ENCODE measurements around the gene NUDT22.
A peak's percentile ranks its signal among the peaks of the same experiment; 100 is the strongest.

Gene NUDT22, protein sequence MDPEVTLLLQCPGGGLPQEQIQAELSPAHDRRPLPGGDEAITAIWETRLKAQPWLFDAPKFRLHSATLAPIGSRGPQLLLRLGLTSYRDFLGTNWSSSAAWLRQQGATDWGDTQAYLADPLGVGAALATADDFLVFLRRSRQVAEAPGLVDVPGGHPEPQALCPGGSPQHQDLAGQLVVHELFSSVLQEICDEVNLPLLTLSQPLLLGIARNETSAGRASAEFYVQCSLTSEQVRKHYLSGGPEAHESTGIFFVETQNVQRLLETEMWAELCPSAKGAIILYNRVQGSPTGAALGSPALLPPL

DNA sequence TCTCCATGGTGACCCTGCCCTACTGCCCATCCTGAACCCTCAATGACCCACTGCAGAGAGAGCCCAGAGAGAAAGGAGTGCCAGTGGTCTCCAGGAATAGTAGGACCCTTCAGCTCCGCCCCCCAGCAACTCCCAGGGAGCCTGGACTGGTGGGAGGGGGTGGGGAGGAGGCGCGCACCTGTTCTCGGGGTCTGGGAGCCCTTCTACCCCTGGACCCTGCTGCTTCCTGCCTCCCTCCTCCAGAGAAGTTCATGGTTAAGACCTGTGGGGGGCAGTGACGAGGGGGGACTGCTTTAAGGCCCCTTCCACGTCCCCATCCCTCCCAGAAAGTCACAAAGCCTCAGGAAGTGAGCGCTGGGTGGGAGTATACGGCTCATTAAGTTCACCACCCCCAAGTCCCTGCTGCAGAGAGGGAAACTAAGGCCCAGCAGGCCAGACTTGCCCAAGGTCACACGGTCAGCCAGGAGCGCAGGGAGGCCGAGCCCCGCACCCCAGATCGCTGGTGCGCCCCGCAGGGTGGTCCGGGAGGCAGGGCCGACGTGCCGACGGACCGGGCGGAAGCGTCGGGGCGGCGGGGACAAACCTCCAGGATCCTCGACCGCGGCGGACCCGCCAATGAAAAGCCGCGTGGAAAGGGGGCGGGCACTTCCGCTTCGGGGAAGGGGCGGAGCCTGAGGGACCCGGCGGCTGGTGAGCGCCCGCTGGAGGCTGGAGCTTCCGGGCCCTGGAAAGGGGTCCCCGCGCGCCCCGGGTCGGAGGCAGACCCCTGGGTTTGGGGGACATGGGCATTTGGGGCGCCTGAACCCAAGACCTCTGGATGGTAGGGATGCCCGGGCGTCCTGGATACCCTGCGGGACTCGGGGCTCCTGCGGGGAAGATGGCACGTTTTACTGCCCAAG, at the start of gene NUDT22, which contains the start of gene TRPT1:
NUDT22 (plus strand) TSS at position 667 of the 899 bp plus-strand sequence. CDS start 379 bp downstream, outside the sequence.
TRPT1 (minus strand) TSS at position 579 of the 899 bp plus-strand sequence; CDS start at position 253, 326 bp downstream.
- peak; percentile 94 for DNase-seq (ENCODE audit: low read depth)

DNA sequence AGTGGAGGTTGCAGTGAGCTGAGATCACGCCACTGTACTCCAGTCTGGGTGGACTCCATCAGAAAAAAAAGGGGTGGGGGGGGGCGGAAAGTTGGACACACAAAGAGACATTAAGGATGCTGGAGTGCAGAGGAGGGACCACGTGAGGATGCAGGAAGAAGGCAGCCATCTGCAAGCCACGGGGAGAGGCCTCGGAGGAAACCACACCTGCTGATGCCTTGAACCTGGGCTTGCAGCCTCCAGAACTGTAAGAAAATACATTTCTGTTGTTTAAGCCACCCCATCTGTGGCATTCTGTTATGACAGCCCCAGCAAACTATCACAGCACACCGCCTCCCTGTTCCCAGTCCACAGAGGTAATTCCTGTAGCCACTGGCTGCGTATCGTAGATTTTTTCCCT, 49.3 kb upstream of the NUDT22 start:
- no peak for DNase-seq (ENCODE audit: low read depth)

DNA sequence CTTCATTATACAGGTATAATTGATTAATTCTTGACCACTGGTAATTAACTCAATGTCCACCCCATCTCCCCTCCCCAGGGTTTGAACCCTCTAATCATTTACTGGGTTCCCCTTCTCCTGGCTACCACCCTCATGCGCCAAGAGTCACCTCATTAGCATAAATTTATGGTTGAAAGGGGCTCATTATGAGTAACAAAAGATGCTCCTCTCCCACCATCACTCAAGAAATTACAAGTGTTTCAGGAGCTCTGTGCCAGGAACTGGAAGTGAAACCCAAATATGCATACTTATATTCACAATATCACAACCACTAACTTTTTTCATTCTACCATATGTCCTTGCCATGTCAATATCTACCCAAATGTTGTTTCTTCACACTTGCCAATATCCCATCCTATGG, 47.9 kb upstream of the NUDT22 start:
- DNase-seq (ENCODE audit: low read depth) = no peak

GRCh38 chr11:64178951-64179639, 47.0 kb upstream of the NUDT22 start:
- DNase-seq (ENCODE audit: low read depth) = no peak

GRCh38 chr11:64180891-64181290, 45.2 kb upstream of the NUDT22 start:
- DNase-seq (ENCODE audit: low read depth) = no peak

- no peak for DNase-seq (ENCODE audit: low read depth)
Measured at GRCh38 chr11:64181506-64182411, 44.3 kb upstream of the NUDT22 start.

GRCh38 chr11:64183890-64184289, 42.2 kb upstream of the NUDT22 start:
- no peak for DNase-seq (ENCODE audit: low read depth)

DNA sequence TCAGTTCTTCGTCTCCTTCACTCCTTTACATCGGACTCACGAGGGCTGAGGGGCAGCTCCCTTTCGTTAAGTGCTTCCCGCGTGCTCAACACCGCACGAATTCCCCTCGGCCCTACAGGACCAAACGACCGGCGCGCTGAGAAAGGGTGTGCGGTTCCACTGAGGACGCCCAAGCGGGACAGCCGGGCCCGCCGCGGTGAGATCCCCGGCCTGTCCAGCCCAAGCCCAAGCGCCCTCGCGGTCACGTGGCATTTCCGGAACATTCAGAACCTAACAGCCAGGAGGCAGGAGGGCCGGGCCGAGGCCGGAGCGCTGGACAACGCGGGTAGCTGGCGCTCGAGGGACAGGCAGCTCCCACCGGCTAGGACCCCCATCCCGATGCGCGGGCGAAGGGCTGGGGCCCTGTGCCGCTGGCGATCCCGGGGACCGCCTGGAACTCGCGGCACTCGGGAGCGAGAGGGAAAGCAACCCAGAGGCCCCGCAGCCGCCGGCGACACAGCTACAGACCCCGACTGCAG, 40.8 kb upstream of the NUDT22 start:
- no peak for DNase-seq (ENCODE audit: low read depth)

- peak; percentile 98 for DNase-seq (ENCODE audit: low read depth)
Measured at GRCh38 chr11:64185693-64186491, 40.2 kb upstream of the NUDT22 start, which contains the start of gene STIP1. STIP1 (plus strand) TSS chr11:64186171; CDS start chr11:64186262, 91 bp downstream.

GRCh38 chr11:64186492-64187165, 39.4 kb upstream of the NUDT22 start:
- DNase-seq (ENCODE audit: low read depth) = no peak

- DNase-seq (ENCODE audit: low read depth) = no peak
Measured at GRCh38 chr11:64192434-64192833, 33.6 kb upstream of the NUDT22 start.

DNA sequence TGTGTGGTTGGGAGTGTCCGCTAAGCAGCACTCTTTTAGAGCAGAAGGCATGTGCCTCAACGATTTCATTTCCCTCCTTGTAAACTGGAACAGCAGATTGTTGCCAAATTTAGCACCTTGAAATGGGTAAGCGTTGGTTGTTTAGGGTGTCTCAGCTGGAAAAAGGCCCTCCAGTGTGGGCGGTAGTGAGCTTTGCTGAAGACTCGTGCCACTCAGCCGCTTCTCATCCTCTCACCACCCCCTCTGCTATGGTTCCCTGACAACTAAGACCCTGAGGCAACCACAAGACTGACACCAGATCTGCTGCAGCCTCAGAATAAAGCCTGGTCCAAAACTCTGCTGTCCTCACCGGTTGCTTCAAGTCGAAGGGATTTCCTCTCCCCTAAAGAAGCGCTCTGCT, 29.4 kb upstream of the NUDT22 start:
- no peak for DNase-seq (ENCODE audit: low read depth)

DNA sequence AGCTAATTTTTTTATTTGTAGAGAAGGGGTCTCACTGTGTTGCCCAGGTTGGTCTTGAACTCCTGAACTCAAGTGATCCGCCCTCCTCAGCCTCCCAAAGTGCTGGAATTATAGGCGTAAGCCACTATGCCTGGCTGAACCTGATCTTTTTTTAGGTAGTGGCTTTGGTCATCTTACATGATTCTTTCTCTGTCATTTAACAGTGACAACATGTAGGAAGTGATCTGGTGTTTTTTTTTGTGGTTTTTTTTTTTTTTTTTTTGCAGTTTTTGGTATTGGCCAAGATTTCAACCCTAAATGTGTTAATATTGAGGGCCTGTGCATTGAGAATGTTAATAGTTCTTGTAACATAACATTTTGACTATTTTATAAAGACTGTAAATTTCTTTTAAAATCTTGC, 27.6 kb upstream of the NUDT22 start:
- DNase-seq (ENCODE audit: low read depth) = no peak

- DNase-seq (ENCODE audit: low read depth) = no peak
Measured at GRCh38 chr11:64201543-64201942, 24.5 kb upstream of the NUDT22 start.

GRCh38 chr11:64202992-64203391, 23.1 kb upstream of the NUDT22 start:
- no peak for DNase-seq (ENCODE audit: low read depth)

GRCh38 chr11:64203421-64204079, 22.5 kb upstream of the NUDT22 start:
- no peak for DNase-seq (ENCODE audit: low read depth)

DNA sequence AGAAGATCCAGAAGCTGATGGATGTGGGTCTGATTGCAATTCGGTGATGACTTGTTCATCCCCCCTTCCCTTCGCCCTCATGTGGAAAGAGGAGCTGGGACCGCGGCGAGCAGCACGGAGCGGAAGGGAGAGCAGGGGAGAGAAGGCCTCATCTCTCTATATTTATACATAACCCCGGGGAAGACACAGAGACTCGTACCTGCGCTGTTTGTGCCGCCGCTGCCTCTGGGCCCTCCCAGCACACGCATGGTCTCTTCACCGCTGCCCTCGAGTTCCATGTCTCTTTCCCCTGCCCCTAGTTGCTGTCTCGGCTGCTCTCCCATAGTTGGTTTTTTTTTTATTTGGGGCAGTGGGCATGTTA, 22.0 kb upstream of the NUDT22 start:
- DNase-seq (ENCODE audit: low read depth) = no peak

DNA sequence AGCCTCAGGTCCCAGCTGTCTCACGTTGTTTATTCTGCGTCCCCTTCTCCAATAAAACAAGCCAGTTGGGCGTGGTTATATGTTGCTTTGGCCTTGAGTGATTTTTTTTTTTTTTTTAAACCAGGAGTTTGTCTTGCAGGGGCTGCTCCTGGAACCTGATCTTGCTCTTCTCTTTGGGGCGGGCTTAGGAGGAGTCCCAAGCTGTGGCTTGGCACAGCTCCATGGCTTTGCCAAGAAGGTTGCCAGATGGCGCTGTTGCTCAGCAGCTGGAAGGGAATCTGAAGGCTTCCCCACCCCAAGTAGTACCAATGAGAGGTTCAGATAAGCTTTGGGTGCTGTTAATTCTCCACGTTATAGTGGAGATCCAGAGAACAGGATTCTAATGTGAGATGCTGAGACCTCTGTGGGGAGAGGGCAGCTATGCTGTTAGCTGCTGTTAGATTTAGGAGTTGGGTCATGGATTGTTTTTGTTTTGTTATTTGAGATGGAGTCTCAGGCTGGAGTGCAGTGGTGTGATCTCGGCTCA, 21.5 kb upstream of the NUDT22 start:
- DNase-seq (ENCODE audit: low read depth) = no peak
